ENCODE measurements around the gene ARHGEF7. TPM values are rescaled to one million over a fixed set of nuclear protein-coding genes. Genes with fewer than 3 reads are reported as not detected.

The ARHGEF7 gene
- total RNA-seq, 1 experiment from 2014 or later: 47.3 TPM

GRCh38 chr13:111265006-111265700, 150.0 kb downstream of the ARHGEF7 start:
- Mint-ChIP-seq H3K27me3 (ENCODE audit: low read depth) (no peaks in the 10 kb centered on the region), H3K36me3 (peaks cover 11% of the 10 kb centered on the region), H3K9me3 (no peaks in the 10 kb centered on the region), H3K4me3 (no peak overlapping the region), H3K4me1 (peaks cover 18% of the 10 kb centered on the region), H3K27ac (peak overlapping the region; percentile 10; the same call in 1 of the 2 replicates)
- peak; percentile 51; the same call in 1 of the 2 replicates for ATAC-seq
- POLR2A ChIA-PET: no interaction called here
- TF ChIP-seq ZNF317 (CRISPR knock-in tag; IDR thresholded peaks at IDR 0.05; ENCODE audit: borderline replicate concordance, low read depth): no peak
- TF ChIP-seq ATF6 (CRISPR knock-in tag; IDR thresholded peaks at IDR 0.05): no peak
- no peak for TF ChIP-seq ATF3 (CRISPR knock-in tag; conservative IDR thresholded peaks at IDR 0.05)
- TF ChIP-seq GABPB1 (CRISPR knock-in tag; IDR thresholded peaks at IDR 0.05): no peak
- TF ChIP-seq NR1H2 (CRISPR knock-in tag; IDR thresholded peaks at IDR 0.05): no peak
- TF ChIP-seq SMAD3 (CRISPR knock-in tag; IDR thresholded peaks at IDR 0.05; ENCODE audit: borderline replicate concordance): no peak
- no peak for TF ChIP-seq KAT7 (CRISPR knock-in tag; IDR thresholded peaks at IDR 0.05; ENCODE audit: borderline replicate concordance)
- no peak for TF ChIP-seq ELF4 (CRISPR knock-in tag; IDR thresholded peaks at IDR 0.05; ENCODE audit: low read depth)
- no peak for TF ChIP-seq TEAD1 (CRISPR knock-in tag; IDR thresholded peaks at IDR 0.05)
- no peak for TF ChIP-seq TEAD4 (CRISPR knock-in tag; IDR thresholded peaks at IDR 0.05)
- TF ChIP-seq, protein P1, sequence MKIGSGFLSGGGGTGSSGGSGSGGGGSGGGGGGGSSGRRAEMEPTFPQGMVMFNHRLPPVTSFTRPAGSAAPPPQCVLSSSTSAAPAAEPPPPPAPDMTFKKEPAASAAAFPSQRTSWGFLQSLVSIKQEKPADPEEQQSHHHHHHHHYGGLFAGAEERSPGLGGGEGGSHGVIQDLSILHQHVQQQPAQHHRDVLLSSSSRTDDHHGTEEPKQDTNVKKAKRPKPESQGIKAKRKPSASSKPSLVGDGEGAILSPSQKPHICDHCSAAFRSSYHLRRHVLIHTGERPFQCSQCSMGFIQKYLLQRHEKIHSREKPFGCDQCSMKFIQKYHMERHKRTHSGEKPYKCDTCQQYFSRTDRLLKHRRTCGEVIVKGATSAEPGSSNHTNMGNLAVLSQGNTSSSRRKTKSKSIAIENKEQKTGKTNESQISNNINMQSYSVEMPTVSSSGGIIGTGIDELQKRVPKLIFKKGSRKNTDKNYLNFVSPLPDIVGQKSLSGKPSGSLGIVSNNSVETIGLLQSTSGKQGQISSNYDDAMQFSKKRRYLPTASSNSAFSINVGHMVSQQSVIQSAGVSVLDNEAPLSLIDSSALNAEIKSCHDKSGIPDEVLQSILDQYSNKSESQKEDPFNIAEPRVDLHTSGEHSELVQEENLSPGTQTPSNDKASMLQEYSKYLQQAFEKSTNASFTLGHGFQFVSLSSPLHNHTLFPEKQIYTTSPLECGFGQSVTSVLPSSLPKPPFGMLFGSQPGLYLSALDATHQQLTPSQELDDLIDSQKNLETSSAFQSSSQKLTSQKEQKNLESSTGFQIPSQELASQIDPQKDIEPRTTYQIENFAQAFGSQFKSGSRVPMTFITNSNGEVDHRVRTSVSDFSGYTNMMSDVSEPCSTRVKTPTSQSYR (CRISPR knock-in tag; IDR thresholded peaks at IDR 0.05): no peak
- no peak for TF ChIP-seq EMX1 (CRISPR knock-in tag; IDR thresholded peaks at IDR 0.05)
- no peak for TF ChIP-seq ZBTB43 (CRISPR knock-in tag; IDR thresholded peaks at IDR 0.05)
- no peak for TF ChIP-seq ZNF219 (CRISPR knock-in tag; IDR thresholded peaks at IDR 0.05; ENCODE audit: borderline replicate concordance)
- TF ChIP-seq CBFB (CRISPR knock-in tag; IDR thresholded peaks at IDR 0.05; ENCODE audit: low read depth): no peak
- TF ChIP-seq, protein P2, sequence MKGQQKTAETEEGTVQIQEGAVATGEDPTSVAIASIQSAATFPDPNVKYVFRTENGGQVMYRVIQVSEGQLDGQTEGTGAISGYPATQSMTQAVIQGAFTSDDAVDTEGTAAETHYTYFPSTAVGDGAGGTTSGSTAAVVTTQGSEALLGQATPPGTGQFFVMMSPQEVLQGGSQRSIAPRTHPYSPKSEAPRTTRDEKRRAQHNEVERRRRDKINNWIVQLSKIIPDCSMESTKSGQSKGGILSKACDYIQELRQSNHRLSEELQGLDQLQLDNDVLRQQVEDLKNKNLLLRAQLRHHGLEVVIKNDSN (CRISPR knock-in tag; IDR thresholded peaks at IDR 0.05): no peak
- no peak for TF ChIP-seq ZBTB21 (CRISPR knock-in tag; IDR thresholded peaks at IDR 0.05; ENCODE audit: borderline replicate concordance)
- no peak for TF ChIP-seq RORB (CRISPR knock-in tag; IDR thresholded peaks at IDR 0.05)
- no peak for TF ChIP-seq ZNF671 (CRISPR knock-in tag; IDR thresholded peaks at IDR 0.05)
- no peak for TF ChIP-seq NR2C2 (CRISPR knock-in tag; IDR thresholded peaks at IDR 0.05)
- no peak for DNase-seq (ENCODE audit: low spot score)
- CTCF ChIA-PET: interaction anchor here (1.0 kb wide), 1 partner anchor 175 kb away, joined by 6 read pairs; no protein-coding TSS in a partner anchor
